ENCODE results near the gene INPP5A.

DNA sequence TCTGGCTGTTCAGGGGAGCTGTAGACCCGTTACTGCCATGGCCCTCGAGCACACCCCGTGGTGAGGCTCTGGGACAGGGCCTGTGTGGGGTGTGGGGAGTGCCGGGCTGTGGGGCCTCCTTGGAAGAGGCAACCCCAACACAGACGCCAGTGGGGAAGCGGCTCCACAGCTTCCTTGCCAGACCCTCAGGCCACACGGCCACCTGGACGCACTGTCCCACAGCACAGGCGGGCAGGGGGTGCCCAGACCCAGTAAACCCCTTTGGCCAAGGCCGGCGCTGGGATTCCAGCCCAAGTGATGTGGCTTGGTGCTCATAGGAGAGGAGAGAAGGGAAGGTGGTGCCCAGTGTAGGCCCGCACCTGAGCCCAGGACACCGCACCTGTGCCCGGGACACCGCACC, 261.3 kb downstream of the INPP5A start:
- TF ChIP-seq EZH2phosphoT487 (IDR thresholded peaks at IDR 0.05; ENCODE audit: borderline replicate concordance) (no peak), ZNF274 (IDR thresholded peaks at IDR 0.05; ENCODE audit: low read depth, low read length) (no peak)
